HepG2 (cell line): ENCODE measurements around the gene PPP1R13L. TPM values are rescaled to one million over a fixed set of nuclear protein-coding genes. Genes with fewer than 3 reads are reported as not detected.
A peak's percentile ranks its signal among the peaks of the same experiment; 100 is the strongest.

Experiments
- ADNP ChIP-seq: sonication (generic); formaldehyde crosslinking; IDR thresholded peaks from 2 replicates; pipeline ENCODE4 v1.4.0; 2020; ENCODE audit warnings: missing genetic modification reagents
- BORCS8-MEF2B ChIP-seq: sonication (generic); formaldehyde crosslinking; IDR thresholded peaks from 2 replicates; pipeline ENCODE4 v1.8.0; 2022; ENCODE audit warnings: mild to moderate bottlenecking, missing genetic modification reagents
- FOXK2 ChIP-seq: fragments of 450-650 bp; IDR thresholded peaks from 2 replicates; pipeline ENCODE4 v1.6.1; 2016
- HMG20B ChIP-seq: conservative IDR thresholded peaks from 2 replicates; pipeline ENCODE4 v1.6.1; 2016; ENCODE audit warnings: missing genetic modification reagents, missing compliant biosample characterization
- HOXA5 ChIP-seq: sonication (generic); formaldehyde crosslinking; IDR thresholded peaks from 2 replicates; pipeline ENCODE4 v1.4.0; 2020; ENCODE audit warnings: missing genetic modification reagents
- JUN ChIP-seq: sonication (generic); formaldehyde crosslinking; IDR thresholded peaks from 2 replicates; pipeline ENCODE4 v1.4.0; 2020; ENCODE audit warnings: mild to moderate bottlenecking, missing genetic modification reagents
- NFATC3 ChIP-seq: sonication (generic); formaldehyde crosslinking; IDR thresholded peaks from 2 replicates; pipeline ENCODE4 v1.5.1; 2020; ENCODE audit warnings: mild to moderate bottlenecking, missing genetic modification reagents
- RFXANK ChIP-seq: IDR thresholded peaks from 2 replicates; pipeline ENCODE4 v1.6.1; 2016
- SIN3A ChIP-seq: IDR thresholded peaks from 2 replicates; pipeline ENCODE4 v1.6.1; 2011; ENCODE audit warnings: low read depth, mild to moderate bottlenecking, control low read depth, low read length, borderline replicate concordance
- SP4 ChIP-seq: sonication (generic); formaldehyde crosslinking; IDR thresholded peaks from 2 replicates; pipeline ENCODE4 v1.8.1; 2023; ENCODE audit warnings: mild to moderate bottlenecking, missing genetic modification reagents
- TBL1XR1 ChIP-seq: fragments of 150-350 bp; IDR thresholded peaks from 2 replicates; pipeline ENCODE4 v1.6.1; 2014; ENCODE audit warnings: borderline replicate concordance, low read length; ENCODE audit not compliant: partially characterized antibody
- TMF1 ChIP-seq: sonication (generic); formaldehyde crosslinking; IDR thresholded peaks from 2 replicates; pipeline ENCODE4 v1.8.1; 2022; ENCODE audit warnings: low read depth, missing genetic modification reagents
- ZBTB8A ChIP-seq: sonication (generic); formaldehyde crosslinking; IDR thresholded peaks from 2 replicates; pipeline ENCODE4 v1.4.0; 2020; ENCODE audit warnings: mild to moderate bottlenecking, low read depth, missing genetic modification reagents, borderline replicate concordance
- ZNF3 ChIP-seq: IDR thresholded peaks from 2 replicates; pipeline ENCODE4 v1.7.0; 2017; ENCODE audit warnings: inconsistent platforms
- polyA plus RNA-seq, 8 experiments: library from polyadenylated mRNA; depleted of rRNA in 3 of 8; stranded (reverse) in 7 of 8; unstranded in 1 of 8; fragments of >200 nt; fragmentation: Illumina TruSeq in 4 of 8; extraction: Trizol in 4 of 8; gene quantifications; 2 replicates each; pipeline versions ENCODE4 v1.2.1 to v1.2.3, GENCODE V29; 2011 to 2016; ENCODE audit warnings: low read depth in 4 of 8, missing spikeins in 1 of 8, mixed read lengths in 1 of 8; ENCODE audit not compliant: insufficient read depth in 1 of 8
- total RNA-seq, 5 experiments: library from RNA; depleted of rRNA; stranded (reverse); fragments of >200 nt; fragmentation: Illumina TruSeq; extraction: Trizol; gene quantifications; 2 replicates each; pipeline ENCODE4 v1.2.3, GENCODE V29; 2016; ENCODE audit warnings: low read depth in 1 of 5
- TF ChIP-seq, protein P1 (sequence below): sonication (generic); formaldehyde crosslinking; conservative IDR thresholded peaks from 2 replicates; pipeline ENCODE4 v1.8.0; 2022; ENCODE audit warnings: mild to moderate bottlenecking, moderate library complexity, missing genetic modification reagents
- TF ChIP-seq, protein P2 (sequence below): sonication (generic); formaldehyde crosslinking; IDR thresholded peaks from 2 replicates; pipeline ENCODE4 v1.4.0; 2020; ENCODE audit warnings: mild to moderate bottlenecking, missing genetic modification reagents
- TF ChIP-seq, protein P3 (sequence below): sonication (generic); formaldehyde crosslinking; IDR thresholded peaks from 2 replicates; pipeline ENCODE4 v1.5.1; 2020; ENCODE audit warnings: mild to moderate bottlenecking, missing genetic modification reagents, borderline replicate concordance
- TF ChIP-seq, protein P4 (sequence below): sonication (generic); formaldehyde crosslinking; IDR thresholded peaks from 2 replicates; pipeline ENCODE4 v1.8.0; 2022; ENCODE audit warnings: missing genetic modification reagents, mild to moderate bottlenecking, borderline replicate concordance
- TF ChIP-seq, protein P5 (sequence below), 2 experiments: sonication (generic) in 1 of 2; formaldehyde crosslinking in 1 of 2; IDR thresholded peaks; 2 replicates each; pipeline versions ENCODE4 v1.5.1 to v1.6.1; 2011 to 2020; ENCODE audit warnings: borderline replicate concordance in 1 of 2, low read depth in 1 of 2, low read length in 1 of 2, mild to moderate bottlenecking in 1 of 2, missing genetic modification reagents in 1 of 2, moderate library complexity in 1 of 2

PPP1R13L gene
- total and polyA plus RNA-seq, 2 of the 13 experiments (the other 11 are each of a cell fraction or from before 2014, with no cell fraction given) = 1.3 to 6.6 TPM

DNA sequence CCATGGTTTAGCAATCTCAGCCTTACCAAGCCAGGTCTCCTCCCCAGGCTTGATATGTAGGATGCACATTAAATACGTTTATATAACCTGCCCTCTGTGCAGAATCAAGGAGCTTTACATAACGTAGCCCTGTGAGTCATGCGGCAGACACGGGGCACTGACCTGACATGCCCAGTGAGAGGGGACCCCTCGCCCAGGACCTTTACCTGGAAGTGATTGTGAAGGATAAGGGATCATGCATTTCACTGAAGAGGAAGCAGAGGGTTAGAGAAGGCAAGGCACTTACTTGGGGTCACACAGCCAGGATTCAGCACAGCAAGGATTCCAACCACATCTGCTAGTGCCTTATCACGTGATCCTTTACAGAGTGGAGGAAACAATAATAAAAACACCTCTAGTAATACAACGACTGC lies 44.0 kb upstream of the PPP1R13L start (continued):
- TF ChIP-seq, protein P1, sequence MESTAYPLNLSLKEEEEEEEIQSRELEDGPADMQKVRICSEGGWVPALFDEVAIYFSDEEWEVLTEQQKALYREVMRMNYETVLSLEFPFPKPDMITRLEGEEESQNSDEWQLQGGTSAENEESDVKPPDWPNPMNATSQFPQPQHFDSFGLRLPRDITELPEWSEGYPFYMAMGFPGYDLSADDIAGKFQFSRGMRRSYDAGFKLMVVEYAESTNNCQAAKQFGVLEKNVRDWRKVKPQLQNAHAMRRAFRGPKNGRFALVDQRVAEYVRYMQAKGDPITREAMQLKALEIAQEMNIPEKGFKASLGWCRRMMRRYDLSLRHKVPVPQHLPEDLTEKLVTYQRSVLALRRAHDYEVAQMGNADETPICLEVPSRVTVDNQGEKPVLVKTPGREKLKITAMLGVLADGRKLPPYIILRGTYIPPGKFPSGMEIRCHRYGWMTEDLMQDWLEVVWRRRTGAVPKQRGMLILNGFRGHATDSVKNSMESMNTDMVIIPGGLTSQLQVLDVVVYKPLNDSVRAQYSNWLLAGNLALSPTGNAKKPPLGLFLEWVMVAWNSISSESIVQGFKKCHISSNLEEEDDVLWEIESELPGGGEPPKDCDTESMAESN (CRISPR knock-in tag) = no peak
- no peak for TF ChIP-seq SP4 (CRISPR knock-in tag)
- no peak for TF ChIP-seq TMF1 (CRISPR knock-in tag)
- no peak for TF ChIP-seq SIN3A
- TF ChIP-seq JUN (CRISPR knock-in tag) = no peak
- no peak for TF ChIP-seq ZBTB8A (CRISPR knock-in tag)
- no peak for TF ChIP-seq HMG20B
- no peak for TF ChIP-seq HOXA5 (CRISPR knock-in tag)
- TF ChIP-seq TBL1XR1 = no peak
- no peak for TF ChIP-seq FOXK2
- no peak for TF ChIP-seq ADNP (CRISPR knock-in tag)
- TF ChIP-seq, protein P2, sequence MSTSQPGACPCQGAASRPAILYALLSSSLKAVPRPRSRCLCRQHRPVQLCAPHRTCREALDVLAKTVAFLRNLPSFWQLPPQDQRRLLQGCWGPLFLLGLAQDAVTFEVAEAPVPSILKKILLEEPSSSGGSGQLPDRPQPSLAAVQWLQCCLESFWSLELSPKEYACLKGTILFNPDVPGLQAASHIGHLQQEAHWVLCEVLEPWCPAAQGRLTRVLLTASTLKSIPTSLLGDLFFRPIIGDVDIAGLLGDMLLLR (CRISPR knock-in tag) = no peak
- no peak for TF ChIP-seq NFATC3 (CRISPR knock-in tag)
- TF ChIP-seq ZNF3 (CRISPR knock-in tag) = no peak
- TF ChIP-seq, protein P3, sequence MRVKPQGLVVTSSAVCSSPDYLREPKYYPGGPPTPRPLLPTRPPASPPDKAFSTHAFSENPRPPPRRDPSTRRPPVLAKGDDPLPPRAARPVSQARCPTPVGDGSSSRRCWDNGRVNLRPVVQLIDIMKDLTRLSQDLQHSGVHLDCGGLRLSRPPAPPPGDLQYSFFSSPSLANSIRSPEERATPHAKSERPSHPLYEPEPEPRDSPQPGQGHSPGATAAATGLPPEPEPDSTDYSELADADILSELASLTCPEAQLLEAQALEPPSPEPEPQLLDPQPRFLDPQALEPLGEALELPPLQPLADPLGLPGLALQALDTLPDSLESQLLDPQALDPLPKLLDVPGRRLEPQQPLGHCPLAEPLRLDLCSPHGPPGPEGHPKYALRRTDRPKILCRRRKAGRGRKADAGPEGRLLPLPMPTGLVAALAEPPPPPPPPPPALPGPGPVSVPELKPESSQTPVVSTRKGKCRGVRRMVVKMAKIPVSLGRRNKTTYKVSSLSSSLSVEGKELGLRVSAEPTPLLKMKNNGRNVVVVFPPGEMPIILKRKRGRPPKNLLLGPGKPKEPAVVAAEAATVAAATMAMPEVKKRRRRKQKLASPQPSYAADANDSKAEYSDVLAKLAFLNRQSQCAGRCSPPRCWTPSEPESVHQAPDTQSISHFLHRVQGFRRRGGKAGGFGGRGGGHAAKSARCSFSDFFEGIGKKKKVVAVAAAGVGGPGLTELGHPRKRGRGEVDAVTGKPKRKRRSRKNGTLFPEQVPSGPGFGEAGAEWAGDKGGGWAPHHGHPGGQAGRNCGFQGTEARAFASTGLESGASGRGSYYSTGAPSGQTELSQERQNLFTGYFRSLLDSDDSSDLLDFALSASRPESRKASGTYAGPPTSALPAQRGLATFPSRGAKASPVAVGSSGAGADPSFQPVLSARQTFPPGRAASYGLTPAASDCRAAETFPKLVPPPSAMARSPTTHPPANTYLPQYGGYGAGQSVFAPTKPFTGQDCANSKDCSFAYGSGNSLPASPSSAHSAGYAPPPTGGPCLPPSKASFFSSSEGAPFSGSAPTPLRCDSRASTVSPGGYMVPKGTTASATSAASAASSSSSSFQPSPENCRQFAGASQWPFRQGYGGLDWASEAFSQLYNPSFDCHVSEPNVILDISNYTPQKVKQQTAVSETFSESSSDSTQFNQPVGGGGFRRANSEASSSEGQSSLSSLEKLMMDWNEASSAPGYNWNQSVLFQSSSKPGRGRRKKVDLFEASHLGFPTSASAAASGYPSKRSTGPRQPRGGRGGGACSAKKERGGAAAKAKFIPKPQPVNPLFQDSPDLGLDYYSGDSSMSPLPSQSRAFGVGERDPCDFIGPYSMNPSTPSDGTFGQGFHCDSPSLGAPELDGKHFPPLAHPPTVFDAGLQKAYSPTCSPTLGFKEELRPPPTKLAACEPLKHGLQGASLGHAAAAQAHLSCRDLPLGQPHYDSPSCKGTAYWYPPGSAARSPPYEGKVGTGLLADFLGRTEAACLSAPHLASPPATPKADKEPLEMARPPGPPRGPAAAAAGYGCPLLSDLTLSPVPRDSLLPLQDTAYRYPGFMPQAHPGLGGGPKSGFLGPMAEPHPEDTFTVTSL = no peak
- TF ChIP-seq, protein P4, sequence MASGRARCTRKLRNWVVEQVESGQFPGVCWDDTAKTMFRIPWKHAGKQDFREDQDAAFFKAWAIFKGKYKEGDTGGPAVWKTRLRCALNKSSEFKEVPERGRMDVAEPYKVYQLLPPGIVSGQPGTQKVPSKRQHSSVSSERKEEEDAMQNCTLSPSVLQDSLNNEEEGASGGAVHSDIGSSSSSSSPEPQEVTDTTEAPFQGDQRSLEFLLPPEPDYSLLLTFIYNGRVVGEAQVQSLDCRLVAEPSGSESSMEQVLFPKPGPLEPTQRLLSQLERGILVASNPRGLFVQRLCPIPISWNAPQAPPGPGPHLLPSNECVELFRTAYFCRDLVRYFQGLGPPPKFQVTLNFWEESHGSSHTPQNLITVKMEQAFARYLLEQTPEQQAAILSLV (CRISPR knock-in tag) = no peak
- no peak for TF ChIP-seq RFXANK
- TF ChIP-seq, protein P5, sequence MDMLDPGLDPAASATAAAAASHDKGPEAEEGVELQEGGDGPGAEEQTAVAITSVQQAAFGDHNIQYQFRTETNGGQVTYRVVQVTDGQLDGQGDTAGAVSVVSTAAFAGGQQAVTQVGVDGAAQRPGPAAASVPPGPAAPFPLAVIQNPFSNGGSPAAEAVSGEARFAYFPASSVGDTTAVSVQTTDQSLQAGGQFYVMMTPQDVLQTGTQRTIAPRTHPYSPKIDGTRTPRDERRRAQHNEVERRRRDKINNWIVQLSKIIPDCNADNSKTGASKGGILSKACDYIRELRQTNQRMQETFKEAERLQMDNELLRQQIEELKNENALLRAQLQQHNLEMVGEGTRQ (IDR thresholded peaks at IDR 0.05; ENCODE audit: low read depth, low read length) = peak; percentile 51
- TF ChIP-seq, protein P5 (CRISPR knock-in tag; IDR thresholded peaks at IDR 0.05; ENCODE audit: borderline replicate concordance) = no peak; the same call in 1 of the 2 replicates
- no peak for TF ChIP-seq BORCS8-MEF2B
